Naive thymus-derived CD4-positive, alpha-beta T cell (primary cell): ENCODE results near the gene CEACAM16. TPM values are rescaled to one million over a fixed set of nuclear protein-coding genes. Genes with fewer than 3 reads are reported as not detected.

Source experiments
- ATAC-seq: fragments of 150-1000 bp; cut with Tn5 transposase; 2 replicates; pipeline ENCODE4 v1.10.0; 2021; ENCODE audit warnings: mild to moderate bottlenecking, moderate library complexity
- CTCF ChIA-PET: fragments of 350-600 bp; sonication (Branson Sonifier 250); formaldehyde crosslinking; loops from one replicate; lab custom pipeline; 2021; ENCODE audit warnings: antibody characterized with exemption; lab: Charles Lee
- POLR2A ChIA-PET: fragments of 350-600 bp; sonication (Branson Sonifier 250); formaldehyde crosslinking; loops from one replicate; lab custom pipeline; 2021; ENCODE audit warnings: antibody characterized with exemption, inconsistent platforms; lab: Charles Lee
- DNase-seq, 9 donors: peaks; one replicate each; pipeline versions ENCODE4 v3.0.0 to v3.0.0-alpha.2; 2020 to 2022; ENCODE audit warnings: mixed read lengths in 1 of 9
- H3K27ac ChIP-seq: one replicate; pipeline ENCODE4 v1.7.0; 2013; ENCODE audit warnings: mild to moderate bottlenecking, low read depth, low read length, moderate library complexity
- H3K27me3 ChIP-seq, 2 donors: one replicate each; pipeline ENCODE4 v1.7.0; 2013; ENCODE audit warnings: low read length in 2 of 2, mild to moderate bottlenecking in 2 of 2, moderate library complexity in 2 of 2; ENCODE audit not compliant: control insufficient read depth in 2 of 2, insufficient read depth in 2 of 2
- H3K36me3 ChIP-seq, 3 experiments: 1 replicate in 2 of 3; 2 replicates in 1 of 3; pipeline ENCODE4 v1.7.0; 2013; ENCODE audit warnings: low read length in 3 of 3, mild to moderate bottlenecking in 3 of 3, moderate library complexity in 1 of 3; ENCODE audit not compliant: insufficient read depth in 3 of 3, control insufficient read depth in 2 of 3
- H3K4me1 ChIP-seq, 2 donors: one replicate each; pipeline ENCODE4 v1.7.0; 2013; ENCODE audit warnings: low read length in 2 of 2, mild to moderate bottlenecking in 2 of 2, moderate library complexity in 1 of 2; ENCODE audit not compliant: control insufficient read depth in 2 of 2, insufficient read depth in 2 of 2
- H3K4me3 ChIP-seq: 2 replicates; pipeline ENCODE4 v1.7.0; 2013; ENCODE audit warnings: mild to moderate bottlenecking, low read length
- H3K9me3 ChIP-seq, 3 experiments: 1 replicate in 2 of 3; 2 replicates in 1 of 3; pipeline ENCODE4 v1.7.0; 2013; ENCODE audit warnings: low read length in 3 of 3; ENCODE audit not compliant: control insufficient read depth in 2 of 3
- H3K27ac Mint-ChIP-seq, 9 donors: one replicate each; pipeline ENCODE4 v1.8.0; 2020 to 2022; ENCODE audit warnings: mixed read lengths in 9 of 9, mild to moderate bottlenecking in 8 of 9, moderate library complexity in 5 of 9, inconsistent platforms in 2 of 9
- H3K27me3 Mint-ChIP-seq, 5 donors: one replicate each; pipeline ENCODE4 v1.8.0; 2021 to 2022; ENCODE audit warnings: mixed read lengths in 5 of 5, mild to moderate bottlenecking in 1 of 5
- H3K36me3 Mint-ChIP-seq, 5 donors: one replicate each; pipeline ENCODE4 v1.8.0; 2020 to 2022; ENCODE audit warnings: mixed read lengths in 5 of 5, mild to moderate bottlenecking in 3 of 5, inconsistent platforms in 1 of 5
- H3K4me1 Mint-ChIP-seq, 7 donors: one replicate each; pipeline ENCODE4 v1.8.0; 2020 to 2022; ENCODE audit warnings: mixed read lengths in 7 of 7, mild to moderate bottlenecking in 3 of 7, inconsistent platforms in 1 of 7
- H3K4me3 Mint-ChIP-seq, 10 donors: one replicate each; pipeline ENCODE4 v1.8.0; 2020 to 2022; ENCODE audit warnings: mild to moderate bottlenecking in 10 of 10, mixed read lengths in 10 of 10, moderate library complexity in 6 of 10, inconsistent platforms in 2 of 10
- H3K9me3 Mint-ChIP-seq, 11 donors: one replicate each; pipeline ENCODE4 v1.8.0; 2020 to 2022; ENCODE audit warnings: mixed read lengths in 11 of 11, mild to moderate bottlenecking in 4 of 11, inconsistent platforms in 1 of 11, moderate library complexity in 1 of 11
- intact Hi-C, 2 donors: fragments of 100-400 bp; cut with micrococcal nuclease; formaldehyde crosslinking; loops; one replicate each; pipeline ENCODE4 v1.15.1; 2023
- polyA plus RNA-seq, 2 donors: library from polyadenylated mRNA; unstranded; fragments of 300-500 nt; fragmentation: Illumina TruSeq; gene quantifications; one replicate each; pipeline ENCODE4 v1.2.3, GENCODE V29; 2021
- total RNA-seq, 6 experiments: library from RNA in 5 of 6; stranded (reverse) in 5 of 6; gene quantifications; 1 replicate in 5 of 6; 2 replicates in 1 of 6; pipeline ENCODE4 v1.2.3 and lab custom pipeline; 2021 to 2026

Gene CEACAM16
- total and polyA plus RNA-seq, 7 experiments from 2014 or later, result not detected

- ChIA-PET POLR2A (no interaction called here), CTCF (no interaction called here)
- H3K27me3 ChIP-seq, result no peaks in the 10 kb centered on the region
- peak overlapping the region; percentile 91 for H3K4me3 ChIP-seq
- no peaks in the 10 kb centered on the region for H3K36me3 ChIP-seq
- Mint-ChIP-seq H3K27me3 (peaks cover 0 to 3% (median 0%) of the 10 kb centered on the region in 5 donors), H3K36me3 (peaks cover 0 to 41% (median 5%) of the 10 kb centered on the region in 5 donors), H3K4me1 (peaks cover 43 to 62% (median 58%) of the 10 kb centered on the region in 7 donors), H3K9me3 (no peaks in the 10 kb centered on the region), H3K4me3 (peak overlapping the region; percentile 90 to 99 (median 92)), H3K27ac (peak overlapping the region; percentile 87 to 99 (median 93))
- ATAC-seq, result peak; percentile 11
- peak in 6 of 9 donors; percentile 26 to 61 (median 54) for DNase-seq
- H3K4me1 ChIP-seq, result peaks cover 30 to 40% of the 10 kb centered on the region in 2 donors
- H3K9me3 ChIP-seq, result no peaks in the 10 kb centered on the region
- intact Hi-C loops, result loop anchor here (1.0 to 5.0 kb wide), 7 partner anchors 22 to 729 kb away; partner anchors contain the start of genes BLOC1S3 (in 1 of the 2), PPP1R37 (in 1 of the 2) and TRAPPC6A (in 1 of the 2)
- H3K27ac ChIP-seq, result peak overlapping the region; percentile 97
Observed at GRCh38 chr19:44747739-44748425, 48.9 kb downstream of the CEACAM16 start.

GRCh38 chr19:44748426-44749254 lies 49.7 kb downstream of the CEACAM16 start, which contains the start of gene BCL3:
TSS of gene BCL3 (plus strand) at chr19:44748708. CDS start at chr19:44748791, 83 bp downstream.
- DNase-seq (peak; percentile 32 to 85 (median 51)), ATAC-seq (peak; percentile 65)
- Mint-ChIP-seq H3K27me3 (peaks cover 0 to 6% (median 0%) of the 10 kb centered on the region in 5 donors), H3K9me3 (no peaks in the 10 kb centered on the region), H3K27ac (peak within 1 kb of the TSS; percentile 87 to 99 (median 98)), H3K4me3 (peak within 1 kb of the TSS; percentile 91 to 99 (median 94)), H3K36me3 (peaks cover 0 to 46% (median 5%) of the 10 kb centered on the region in 5 donors), H3K4me1 (peaks cover 43 to 66% (median 57%) of the 10 kb centered on the region in 7 donors)
- H3K36me3 ChIP-seq, result no peaks in the 10 kb centered on the region
- no peaks in the 10 kb centered on the region for H3K9me3 ChIP-seq
- peaks cover 33 to 44% of the 10 kb centered on the region in 2 donors for H3K4me1 ChIP-seq
- intact Hi-C loops, result loop anchor here in 1 of 2 donors (1.0 to 5.0 kb wide), 4 partner anchors 22 to 729 kb away; partner anchors contain the start of gene PPP1R37
- H3K27ac ChIP-seq, result peak within 1 kb of the TSS; percentile 97
- ChIA-PET POLR2A (interaction anchor here (2.3 kb wide), 1 partner anchor 19 kb away, joined by 7 read pairs; no protein-coding TSS in a partner anchor), CTCF (interaction anchor here (2.0 kb wide), 1 partner anchor 25 kb away, joined by 10 read pairs; no protein-coding TSS in a partner anchor)
- H3K4me3 ChIP-seq, result peak within 1 kb of the TSS; percentile 91
- H3K27me3 ChIP-seq, result no peaks in the 10 kb centered on the region

GRCh38 chr19:44749292-44749691 lies 50.3 kb downstream of the CEACAM16 start:
- H3K27ac Mint-ChIP-seq, result peak overlapping the region; percentile 80 to 99 (median 97)
- ChIA-PET POLR2A (interaction anchor here (0.9 to 2.3 kb wide), 2 partner anchors 12 to 18 kb away, joined by 3 to 7 read pairs; no protein-coding TSS in a partner anchor), CTCF (interaction anchor here (0.8 to 2.0 kb wide), 2 partner anchors 22 to 25 kb away, joined by 7 to 10 read pairs; no protein-coding TSS in a partner anchor)
- peaks cover 43 to 72% (median 57%) of the 10 kb centered on the region in 7 donors for H3K4me1 Mint-ChIP-seq
- H3K4me3 ChIP-seq, result peak overlapping the region; percentile 67
- H3K27me3 ChIP-seq, result no peaks in the 10 kb centered on the region
- H3K4me1 ChIP-seq, result peaks cover 33 to 46% of the 10 kb centered on the region in 2 donors
- peak overlapping the region; percentile 97 for H3K27ac ChIP-seq
- no peak for ATAC-seq
- H3K4me3 Mint-ChIP-seq, result peak overlapping the region; percentile 89 to 96 (median 93)
- H3K9me3 Mint-ChIP-seq, result no peaks in the 10 kb centered on the region
- no peaks in the 10 kb centered on the region for H3K9me3 ChIP-seq
- no peaks in the 10 kb centered on the region for H3K36me3 ChIP-seq
- DNase-seq, result no peak
- peaks cover 0 to 46% (median 5%) of the 10 kb centered on the region in 5 donors for H3K36me3 Mint-ChIP-seq
- intact Hi-C loops, result loop anchor here in 1 of 2 donors (5.0 kb wide), 2 partner anchors 343 to 728 kb away; partner anchors contain the start of gene PPP1R37
- peaks cover 0 to 6% (median 0%) of the 10 kb centered on the region in 5 donors for H3K27me3 Mint-ChIP-seq

GRCh38 chr19:44749994-44750393 lies 51.0 kb downstream of the CEACAM16 start:
- POLR2A ChIA-PET, result interaction anchor here (0.9 to 2.3 kb wide), 3 partner anchors 11 to 26 kb away, joined by 3 to 7 read pairs (median 5); no protein-coding TSS in a partner anchor
- no peaks in the 10 kb centered on the region for H3K9me3 Mint-ChIP-seq
- H3K36me3 Mint-ChIP-seq, result peaks cover 0 to 50% (median 5%) of the 10 kb centered on the region in 5 donors
- Histone ChIP-seq H3K36me3 (no peaks in the 10 kb centered on the region), H3K27ac (peak overlapping the region; percentile 97), H3K9me3 (no peaks in the 10 kb centered on the region), H3K4me1 (peaks cover 39 to 53% of the 10 kb centered on the region in 2 donors), H3K4me3 (peak overlapping the region; percentile 67), H3K27me3 (no peaks in the 10 kb centered on the region)
- ATAC-seq (no peak), DNase-seq (peak in 1 of 9 donors; percentile 10)
- H3K4me1 Mint-ChIP-seq, result peaks cover 49 to 78% (median 62%) of the 10 kb centered on the region in 7 donors
- H3K27ac Mint-ChIP-seq, result peak overlapping the region; percentile 80 to 99 (median 97)
- H3K27me3 Mint-ChIP-seq, result peaks cover 0 to 6% (median 0%) of the 10 kb centered on the region in 5 donors
- peak overlapping the region; percentile 89 to 96 (median 93) for H3K4me3 Mint-ChIP-seq
- intact Hi-C loops, result loop anchor here (5.0 kb wide), 3 partner anchors 342 to 968 kb away; partner anchors contain the start of genes KCNN4 (in 1 of the 2) and PPP1R37 (in 1 of the 2)
- CTCF ChIA-PET, result interaction anchor here (0.8 to 2.0 kb wide), 2 partner anchors 21 to 26 kb away, joined by 7 to 10 read pairs; no protein-coding TSS in a partner anchor

- intact Hi-C loops, result loop anchor here (2.0 to 5.0 kb wide), 3 partner anchors 59 to 970 kb away; partner anchors contain the start of genes KCNN4 (in 1 of the 2) and TOMM40 (in 1 of the 2)
- DNase-seq (peak in 1 of 9 donors; percentile 8), ATAC-seq (no peak)
- H3K4me3 ChIP-seq, result peak overlapping the region; percentile 40
- peak overlapping the region; percentile 97 for H3K27ac ChIP-seq
- H3K4me3 Mint-ChIP-seq, result peak overlapping the region; percentile 91 to 96 (median 94)
- peaks cover 0 to 63% (median 5%) of the 10 kb centered on the region in 5 donors for H3K36me3 Mint-ChIP-seq
- CTCF ChIA-PET, result interaction anchor here (0.5 to 1.9 kb wide), 6 partner anchors 10 to 1230 kb away, joined by 3 to 17 read pairs (median 4); no protein-coding TSS in a partner anchor
- no peaks in the 10 kb centered on the region for H3K9me3 ChIP-seq
- peaks cover 46 to 60% of the 10 kb centered on the region in 2 donors for H3K4me1 ChIP-seq
- H3K27me3 ChIP-seq, result no peaks in the 10 kb centered on the region
- H3K27me3 Mint-ChIP-seq, result peaks cover 0 to 3% (median 0%) of the 10 kb centered on the region in 5 donors
- POLR2A ChIA-PET, result interaction anchor here (1.5 to 2.6 kb wide), 2 partner anchors 18 to 30 kb away, joined by 3 to 12 read pairs; no protein-coding TSS in a partner anchor
- H3K27ac Mint-ChIP-seq, result peak overlapping the region; percentile 93 to 99 (median 97)
- peaks cover 44 to 72% (median 63%) of the 10 kb centered on the region in 7 donors for H3K4me1 Mint-ChIP-seq
- H3K36me3 ChIP-seq, result peaks cover 0 to 14% (median 0%) of the 10 kb centered on the region in 3 experiments
- H3K9me3 Mint-ChIP-seq, result no peaks in the 10 kb centered on the region
Observed at GRCh38 chr19:44752123-44752815, 53.3 kb downstream of the CEACAM16 start.
